ENCODE results near the gene CARS2. TPM values are rescaled to one million over a fixed set of nuclear protein-coding genes. Genes with fewer than 3 reads are reported as not detected.

The CARS2 gene
- total and polyA plus RNA-seq, 2 experiments from 2014 or later, result 39.0 to 53.5 TPM

- TF ChIP-seq ZNF462 (CRISPR knock-in tag; IDR thresholded peaks at IDR 0.05) (no peak), STAT1 (IDR thresholded peaks at IDR 0.05; ENCODE audit: unreplicated experiment) (no peak), NANOG (IDR thresholded peaks at IDR 0.05; ENCODE audit: borderline replicate concordance) (no peak), EZH2phosphoT487 (IDR thresholded peaks at IDR 0.05; ENCODE audit: unreplicated experiment) (no peak), REST (IDR thresholded peaks at IDR 0.05; ENCODE audit: unreplicated experiment) (no peak), JUNB (IDR thresholded peaks at IDR 0.05; ENCODE audit: unreplicated experiment) (no peak), ZNF331 (CRISPR knock-in tag; IDR thresholded peaks at IDR 0.05; ENCODE audit: low read depth) (no peak)
Measured at GRCh38 chr13:110600980-110601379, 104.9 kb downstream of the CARS2 start (continued).

All from GM23338 (cell line).